Measurements from ENCODE around the gene PACSIN1. TPM values are rescaled to one million over a fixed set of nuclear protein-coding genes. Genes with fewer than 3 reads are reported as not detected.

The PACSIN1 gene
- total and polyA plus RNA-seq, 2 experiments from 2014 or later, result 12.1 to 20.3 TPM

- no peak overlapping the region for H3K27ac ChIP-seq
- DNase-seq (ENCODE audit: low read depth in 1 of 2, low spot score in 1 of 2), result no peak
- TF ChIP-seq, protein P1, sequence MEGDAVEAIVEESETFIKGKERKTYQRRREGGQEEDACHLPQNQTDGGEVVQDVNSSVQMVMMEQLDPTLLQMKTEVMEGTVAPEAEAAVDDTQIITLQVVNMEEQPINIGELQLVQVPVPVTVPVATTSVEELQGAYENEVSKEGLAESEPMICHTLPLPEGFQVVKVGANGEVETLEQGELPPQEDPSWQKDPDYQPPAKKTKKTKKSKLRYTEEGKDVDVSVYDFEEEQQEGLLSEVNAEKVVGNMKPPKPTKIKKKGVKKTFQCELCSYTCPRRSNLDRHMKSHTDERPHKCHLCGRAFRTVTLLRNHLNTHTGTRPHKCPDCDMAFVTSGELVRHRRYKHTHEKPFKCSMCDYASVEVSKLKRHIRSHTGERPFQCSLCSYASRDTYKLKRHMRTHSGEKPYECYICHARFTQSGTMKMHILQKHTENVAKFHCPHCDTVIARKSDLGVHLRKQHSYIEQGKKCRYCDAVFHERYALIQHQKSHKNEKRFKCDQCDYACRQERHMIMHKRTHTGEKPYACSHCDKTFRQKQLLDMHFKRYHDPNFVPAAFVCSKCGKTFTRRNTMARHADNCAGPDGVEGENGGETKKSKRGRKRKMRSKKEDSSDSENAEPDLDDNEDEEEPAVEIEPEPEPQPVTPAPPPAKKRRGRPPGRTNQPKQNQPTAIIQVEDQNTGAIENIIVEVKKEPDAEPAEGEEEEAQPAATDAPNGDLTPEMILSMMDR (IDR thresholded peaks at IDR 0.05; ENCODE audit: low read depth, low read length), result no peak
- H3K4me3 ChIP-seq, result no peak overlapping the region
- peaks cover 9% of the 10 kb centered on the region for H3K4me1 ChIP-seq (ENCODE audit: low read depth)
- no peaks in the 10 kb centered on the region for H3K27me3 ChIP-seq
- H3K9me3 ChIP-seq (ENCODE audit: low read depth), result no peaks in the 10 kb centered on the region
- no peaks in the 10 kb centered on the region for H3K36me3 ChIP-seq
Measured at GRCh38 chr6:34473967-34474366, 8.1 kb downstream of the PACSIN1 start.

DNA sequence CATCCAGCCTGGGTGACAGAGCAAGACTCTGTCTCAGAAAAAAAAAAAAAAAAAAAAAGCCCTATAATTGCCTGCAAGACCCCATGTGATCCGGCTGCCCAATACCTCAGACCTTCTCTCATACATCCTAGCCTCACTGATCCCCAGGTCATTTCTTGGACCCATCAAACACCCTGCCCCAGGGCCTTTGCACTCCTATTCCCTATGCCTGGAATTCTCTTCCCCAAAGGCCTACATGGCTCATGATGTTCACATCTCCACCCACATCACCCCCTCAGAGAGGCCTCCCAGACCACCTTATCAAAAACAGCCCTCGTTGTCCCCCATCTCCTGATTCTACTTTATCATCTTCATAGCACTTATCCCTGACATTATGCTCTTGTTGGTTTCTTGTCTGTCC, 8.9 kb downstream of the PACSIN1 start:
- no peaks in the 10 kb centered on the region for H3K36me3 ChIP-seq
- no peak overlapping the region for H3K4me3 ChIP-seq
- peaks cover 9% of the 10 kb centered on the region for H3K4me1 ChIP-seq (ENCODE audit: low read depth)
- DNase-seq (ENCODE audit: low read depth in 1 of 2, low spot score in 1 of 2), result no peak
- no peak overlapping the region for H3K27ac ChIP-seq
- no peaks in the 10 kb centered on the region for H3K9me3 ChIP-seq (ENCODE audit: low read depth)
- TF ChIP-seq, protein P1 (IDR thresholded peaks at IDR 0.05; ENCODE audit: low read depth, low read length), result no peak
- no peaks in the 10 kb centered on the region for H3K27me3 ChIP-seq

DNA sequence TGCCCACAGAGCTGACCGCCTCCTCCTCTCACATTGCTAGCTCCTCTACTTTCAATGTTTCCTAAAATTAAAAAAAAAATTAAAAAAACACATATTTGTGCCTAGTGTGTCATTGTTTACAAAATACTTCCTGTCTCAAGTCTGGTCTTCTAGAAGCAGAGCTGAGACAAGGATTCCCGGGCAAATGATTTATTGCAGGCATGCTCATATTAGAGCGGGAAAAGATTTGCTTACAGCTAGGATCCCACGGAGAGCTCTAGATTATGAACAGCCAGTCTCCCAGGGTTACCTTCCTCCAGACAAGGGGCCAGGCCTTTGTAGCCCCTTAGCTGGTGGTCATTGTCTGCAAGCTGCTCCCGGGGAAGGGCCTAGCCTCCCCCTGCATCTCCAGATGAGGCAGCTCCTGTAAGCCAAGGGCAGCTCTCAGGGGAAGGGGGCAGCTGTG, 9.4 kb downstream of the PACSIN1 start:
- no peak overlapping the region for H3K27ac ChIP-seq
- TF ChIP-seq, protein P1 (IDR thresholded peaks at IDR 0.05; ENCODE audit: low read depth, low read length), result no peak
- peaks cover 9% of the 10 kb centered on the region for H3K4me1 ChIP-seq (ENCODE audit: low read depth)
- DNase-seq (ENCODE audit: low read depth in 1 of 2, low spot score in 1 of 2), result no peak
- H3K36me3 ChIP-seq, result no peaks in the 10 kb centered on the region
- H3K27me3 ChIP-seq, result no peaks in the 10 kb centered on the region
- H3K4me3 ChIP-seq, result no peak overlapping the region
- no peaks in the 10 kb centered on the region for H3K9me3 ChIP-seq (ENCODE audit: low read depth)

- Histone ChIP-seq H3K27ac (no peak overlapping the region), H3K36me3 (no peaks in the 10 kb centered on the region), H3K9me3 (ENCODE audit: low read depth) (no peaks in the 10 kb centered on the region), H3K4me3 (no peak overlapping the region), H3K27me3 (no peaks in the 10 kb centered on the region), H3K4me1 (ENCODE audit: low read depth) (peaks cover 9% of the 10 kb centered on the region)
- TF ChIP-seq, protein P1 (IDR thresholded peaks at IDR 0.05; ENCODE audit: low read depth, low read length), result no peak
- DNase-seq (ENCODE audit: low read depth in 1 of 2, low spot score in 1 of 2), result no peak
Measured at GRCh38 chr6:34475767-34476328, 10.0 kb downstream of the PACSIN1 start.

DNA sequence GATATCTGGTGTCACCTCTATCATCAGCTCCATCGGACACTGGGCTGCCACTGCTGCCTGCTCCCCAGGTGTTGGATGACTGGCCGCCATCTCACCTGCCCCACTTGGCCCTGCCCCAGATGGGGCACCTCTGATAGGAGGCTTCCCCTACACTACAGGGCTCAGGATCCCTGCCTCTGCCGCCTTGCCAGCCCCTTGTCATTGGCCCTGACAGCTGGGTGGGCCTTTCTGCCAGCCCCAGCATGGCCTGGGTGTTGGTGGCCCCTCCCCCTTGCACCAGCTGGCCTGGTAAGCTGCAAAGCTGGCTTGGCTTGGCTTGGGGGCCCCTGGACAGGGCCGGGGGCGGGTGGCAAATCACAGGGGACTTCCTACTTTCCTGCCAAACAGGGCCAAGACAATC, 10.6 kb downstream of the PACSIN1 start:
- TF ChIP-seq, protein P1 (IDR thresholded peaks at IDR 0.05; ENCODE audit: low read depth, low read length), result no peak
- no peak overlapping the region for H3K27ac ChIP-seq
- no peaks in the 10 kb centered on the region for H3K27me3 ChIP-seq
- H3K36me3 ChIP-seq, result no peaks in the 10 kb centered on the region
- H3K4me3 ChIP-seq, result no peak overlapping the region
- peaks cover 9% of the 10 kb centered on the region for H3K4me1 ChIP-seq (ENCODE audit: low read depth)
- DNase-seq (ENCODE audit: low read depth in 1 of 2, low spot score in 1 of 2), result no peak
- H3K9me3 ChIP-seq (ENCODE audit: low read depth), result no peaks in the 10 kb centered on the region
